SIG-M5 (cell line): ENCODE measurements around the gene RNF115.
"Not testable (repeated sequence)": the region's sequence is repeated elsewhere in the genome, so short reads cannot be mapped to it uniquely, and the experiment has no call there.

ENCODE experiments used
- DNase-seq: peaks from one replicate; lab custom pipeline; 2025; lab: John Stamatoyannopoulos, UW

The RNF115 gene

GRCh38 chr1:145827966-145828365 is 4.1 kb upstream of the RNF115 start:
- DNase-seq = no peak

DNA sequence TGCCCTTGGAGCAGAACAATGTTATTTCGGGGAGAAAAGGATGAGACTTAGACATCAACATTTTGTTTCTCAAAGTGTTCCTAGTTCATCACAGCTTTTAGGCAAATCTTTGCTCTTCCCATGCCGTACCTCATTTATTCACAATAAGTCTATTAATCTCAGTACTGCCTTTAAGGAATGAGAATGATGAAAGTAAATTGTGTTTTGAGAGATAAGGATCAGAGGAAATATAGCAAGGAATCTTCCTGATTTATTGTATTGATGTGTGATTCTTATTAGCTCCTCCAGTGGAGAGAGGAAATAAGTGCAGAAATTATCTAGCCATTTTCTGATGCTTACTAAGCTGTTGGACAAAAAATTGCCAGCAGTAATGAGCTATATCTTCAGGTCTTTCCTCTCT is 2.1 kb upstream of the RNF115 start:
- DNase-seq = no peak

DNA sequence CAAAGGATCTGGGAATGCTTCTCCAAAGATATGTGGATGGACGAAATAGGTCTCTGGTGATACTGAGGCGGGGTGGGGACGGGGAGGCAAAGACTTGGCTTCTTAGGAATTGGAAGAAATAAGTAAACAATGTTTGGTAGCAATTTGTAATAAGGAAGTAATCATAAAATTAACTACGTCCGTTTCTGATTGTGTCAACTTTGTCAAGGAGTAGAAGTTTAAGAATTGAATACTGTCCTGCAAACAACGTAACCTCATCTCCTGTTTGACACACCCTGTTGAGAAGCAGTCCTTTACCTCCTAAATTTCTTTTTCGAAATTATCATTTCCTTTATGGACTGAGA is 576 bp upstream of the RNF115 start:
- no peak for DNase-seq

GRCh38 chr1:145822779-145823331 is 1.0 kb downstream of the RNF115 start:
- not testable (repeated sequence) for DNase-seq

DNA sequence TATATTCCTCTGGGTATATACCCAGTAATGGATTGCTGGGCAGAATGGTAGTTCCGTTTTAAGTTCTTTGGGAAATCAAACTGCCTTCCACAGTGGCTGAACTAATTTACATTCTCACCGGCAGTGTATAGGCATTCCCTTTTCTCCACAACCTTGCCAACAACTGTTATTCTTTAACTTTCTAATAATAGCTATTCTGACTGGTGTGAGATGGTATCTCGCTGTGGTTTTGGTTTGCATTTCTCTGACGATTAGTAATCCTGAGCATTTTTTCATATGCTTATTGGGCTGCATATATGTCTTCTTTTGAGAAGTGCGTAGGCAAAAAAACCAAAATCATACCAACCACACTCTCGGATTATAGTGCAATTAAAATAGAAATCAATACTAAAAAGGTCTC is 5.8 kb downstream of the RNF115 start:
- DNase-seq = not testable (repeated sequence)

DNA sequence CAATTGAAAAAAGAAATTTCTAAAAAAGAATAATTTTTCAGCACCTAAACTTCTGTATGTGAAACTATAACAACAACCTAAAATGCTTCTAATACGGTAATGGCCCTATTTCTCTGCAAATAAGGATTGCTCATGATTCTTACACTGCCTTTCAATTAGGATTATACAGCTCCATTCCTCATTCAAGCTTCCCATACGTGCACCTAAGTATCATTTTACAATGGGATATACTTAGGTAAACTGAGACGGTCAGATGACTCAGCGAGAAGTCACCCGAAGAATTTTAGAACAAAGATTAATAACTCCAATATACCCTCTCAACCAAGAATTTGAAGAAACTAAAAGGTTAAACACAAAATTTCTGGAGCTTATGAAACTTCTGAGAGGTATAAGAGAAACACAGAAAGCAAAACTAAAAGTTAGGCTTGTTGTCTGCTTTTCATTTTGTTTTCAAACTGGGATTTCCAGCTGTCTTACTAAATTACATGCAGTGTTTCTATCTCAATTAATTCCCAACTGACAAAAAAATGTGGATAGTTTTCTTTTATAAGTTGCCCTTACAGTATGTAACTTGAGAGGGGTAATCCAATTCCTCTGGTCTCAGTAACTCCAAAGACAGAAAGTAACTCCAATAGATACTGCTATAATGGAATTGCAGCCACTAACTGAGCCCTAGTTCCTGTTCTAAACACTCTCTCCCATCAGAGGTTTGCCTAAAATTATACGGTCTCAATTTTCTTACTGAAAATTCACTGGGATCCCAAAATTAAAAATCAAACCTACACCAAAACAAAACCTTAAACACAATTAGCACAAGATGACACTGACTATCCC is 10.7 kb downstream of the RNF115 start:
- DNase-seq = not testable (repeated sequence)

GRCh38 chr1:145806844-145807243 is 17.1 kb downstream of the RNF115 start:
- DNase-seq = no peak

- DNase-seq = no peak
These were observed 17.5 kb downstream of the RNF115 start for GRCh38 chr1:145806408-145806807.

DNA sequence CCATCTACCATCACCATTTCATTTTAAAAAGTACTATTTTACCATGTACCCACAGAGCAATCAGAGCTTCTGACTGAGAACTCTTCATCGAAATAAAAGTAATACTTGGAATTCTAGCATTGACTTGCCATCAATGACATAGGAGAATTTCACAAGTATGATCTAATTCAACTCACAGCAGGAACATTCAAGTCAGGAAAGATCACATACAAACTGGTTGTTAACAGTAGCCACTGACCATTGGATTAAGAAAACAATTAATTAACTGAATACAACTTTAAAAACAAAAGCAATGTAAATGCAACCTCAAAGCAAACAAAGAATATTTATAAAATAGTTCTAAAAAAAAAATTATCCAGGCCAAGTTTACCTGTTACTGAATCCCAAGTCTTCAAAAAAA is 18.8 kb downstream of the RNF115 start:
- no peak for DNase-seq

DNA sequence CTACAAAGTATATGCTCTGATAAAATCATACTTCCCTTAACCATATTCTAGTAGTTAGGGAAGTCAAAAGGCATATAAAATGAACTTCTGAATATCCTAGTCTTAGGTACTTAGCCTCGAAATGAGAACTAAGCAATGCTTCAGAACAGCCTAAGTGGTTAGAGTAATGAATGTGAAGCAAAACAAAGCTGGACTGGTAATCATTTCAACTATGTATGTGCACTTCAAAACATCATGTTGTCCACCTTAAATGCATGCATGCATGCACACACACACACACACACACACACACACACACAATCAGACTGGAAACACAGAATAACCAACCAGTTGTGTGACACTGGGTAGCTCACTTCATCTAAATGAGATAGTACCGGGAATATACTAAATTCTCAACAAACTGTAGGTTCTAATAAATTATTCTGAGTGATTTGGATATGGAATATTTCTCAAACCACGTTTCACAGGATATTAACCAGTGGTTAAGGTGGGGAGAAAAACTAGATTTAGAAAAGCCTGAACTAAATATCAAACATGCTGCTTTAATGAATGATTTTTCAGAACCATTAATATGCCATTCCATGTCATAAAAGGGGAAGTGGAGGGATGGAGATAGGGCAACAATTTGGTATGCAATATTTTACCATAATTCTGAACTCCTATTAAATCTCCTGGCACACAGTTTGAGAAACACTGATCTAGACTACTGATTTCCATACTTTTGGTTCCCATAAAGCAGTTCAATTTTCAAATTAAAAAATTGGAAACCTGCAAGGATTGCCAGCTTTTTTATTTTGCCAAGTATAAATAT is 19.5 kb downstream of the RNF115 start:
- DNase-seq = no peak

GRCh38 chr1:145799806-145800205 is 24.1 kb downstream of the RNF115 start:
- DNase-seq = no peak

GRCh38 chr1:145796753-145797152 is 27.1 kb downstream of the RNF115 start:
- no peak for DNase-seq

DNA sequence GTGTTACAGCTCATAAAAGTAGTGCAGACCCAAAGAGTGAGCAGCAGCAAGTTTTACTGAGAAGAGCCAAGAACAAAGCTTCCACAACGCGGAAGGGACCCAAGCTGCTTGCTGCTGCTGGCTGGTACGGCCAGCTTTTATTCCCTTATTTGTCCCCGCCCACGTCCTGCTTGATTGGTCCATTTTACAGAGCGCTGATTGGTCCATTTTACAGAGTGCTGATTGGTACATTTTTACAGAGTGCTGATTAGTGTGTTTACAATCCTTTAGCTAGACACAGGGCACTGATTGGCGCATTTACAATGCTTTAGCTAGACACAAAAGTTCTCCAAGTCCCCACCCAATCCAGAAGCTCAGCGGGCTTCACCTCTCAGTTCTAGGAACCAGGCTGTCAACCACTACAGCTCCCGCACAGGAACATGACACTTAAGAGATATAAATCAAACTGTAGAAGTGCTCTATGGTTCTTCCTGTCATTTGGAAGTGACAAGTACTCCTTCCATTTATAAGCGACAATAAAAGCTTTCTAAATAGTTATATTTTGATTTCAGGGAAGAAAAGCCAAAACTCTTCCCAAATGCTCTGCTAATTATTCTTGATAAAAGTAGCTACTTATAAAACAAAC is 28.5 kb downstream of the RNF115 start:
- no peak for DNase-seq

GRCh38 chr1:145792484-145792883 is 31.4 kb downstream of the RNF115 start:
- no peak for DNase-seq

- not testable (repeated sequence) for DNase-seq
These were observed 32.0 kb downstream of the RNF115 start for GRCh38 chr1:145791860-145792259.

DNA sequence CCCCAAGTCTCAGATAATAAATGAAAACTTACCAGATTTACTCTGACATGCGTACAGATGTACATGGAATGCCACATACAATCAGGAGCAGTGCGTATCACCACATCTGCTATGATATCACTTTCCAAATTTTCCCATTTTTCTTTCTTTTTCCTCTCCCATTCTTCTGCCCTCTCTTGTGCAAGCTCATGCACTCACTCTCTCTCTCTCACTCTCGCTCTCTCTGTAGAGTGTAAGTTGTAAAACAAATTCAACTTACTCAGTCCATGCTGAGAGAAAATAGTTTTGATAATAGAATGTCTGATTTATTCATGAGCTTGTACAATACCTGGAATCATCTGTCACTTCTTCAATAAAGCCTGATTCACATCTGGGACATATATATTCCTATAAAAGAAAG is 35.3 kb downstream of the RNF115 start:
- DNase-seq = no peak

GRCh38 chr1:145786271-145786670 is 37.6 kb downstream of the RNF115 start:
- no peak for DNase-seq

- DNase-seq = no peak
These were observed 38.3 kb downstream of the RNF115 start for GRCh38 chr1:145785547-145785946.

GRCh38 chr1:145784409-145784808 is 39.5 kb downstream of the RNF115 start:
- DNase-seq = no peak

GRCh38 chr1:145782272-145783099 is 41.4 kb downstream of the RNF115 start:
- DNase-seq = no peak

DNA sequence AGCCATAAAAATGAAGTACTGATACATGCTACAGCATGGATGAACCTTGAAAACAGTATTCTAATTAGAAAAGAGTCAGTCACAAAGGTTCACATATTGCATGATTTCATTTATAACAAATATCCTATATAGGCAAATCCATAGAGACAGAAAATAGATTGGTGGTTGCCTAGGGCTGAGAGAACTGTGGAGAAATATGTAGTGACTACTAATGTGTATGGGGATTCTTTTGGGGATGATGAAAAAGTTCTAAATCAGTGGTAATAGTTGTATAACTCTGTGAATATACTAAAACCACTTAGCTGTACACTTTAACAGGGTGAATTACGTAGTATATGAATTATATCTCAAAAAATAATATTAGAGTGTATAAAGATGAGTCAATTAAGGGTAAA is 45.8 kb downstream of the RNF115 start:
- no peak for DNase-seq
